HAP-1 (cell line): ENCODE results near the gene MEGF6.
"Not testable (repeated sequence)": the region's sequence is repeated elsewhere in the genome, so short reads cannot be mapped to it uniquely, and the experiment has no call there.

ENCODE experiments used
- DNase-seq, 2 experiments: peaks; one replicate each; pipeline ENCODE4 v3.0.0-alpha.2; 2016 to 2020; ENCODE audit warnings: low spot score in 2 of 2
- H3K27me3 ChIP-seq: fragments of 250-450 bp; sonication (Bioruptor Pico); 2 replicates; pipeline ENCODE4 v1.5.1; 2020; ENCODE audit warnings: low read depth, mild to moderate bottlenecking, moderate library complexity
- H3K36me3 ChIP-seq: fragments of 250-450 bp; sonication (Bioruptor Pico); replicated peaks from 2 replicates; pipeline ENCODE4 v1.5.1; 2020; ENCODE audit warnings: mild to moderate bottlenecking
- H3K4me1 ChIP-seq: fragments of 250-450 bp; sonication (Bioruptor Pico); 2 replicates; pipeline ENCODE4 v1.5.1; 2020; ENCODE audit warnings: mild to moderate bottlenecking
- H3K4me3 ChIP-seq: fragments of 250-450 bp; sonication (Bioruptor Pico); 2 replicates; pipeline ENCODE4 v1.5.1; 2020; ENCODE audit warnings: mild to moderate bottlenecking, moderate library complexity
- H3K9me3 ChIP-seq: fragments of 250-450 bp; sonication (Bioruptor Pico); 2 replicates; pipeline ENCODE4 v1.5.1; 2020; ENCODE audit warnings: mild to moderate bottlenecking, moderate library complexity
- in situ Hi-C: fragments of 300-500 bp; cut with MboI; formaldehyde crosslinking; loops from 3 replicates; pipeline ENCODE4 v1.14.3; 2020; ENCODE audit warnings: low sequenced_read_pairs, inconsistent platforms, mixed read lengths

Gene MEGF6

DNA sequence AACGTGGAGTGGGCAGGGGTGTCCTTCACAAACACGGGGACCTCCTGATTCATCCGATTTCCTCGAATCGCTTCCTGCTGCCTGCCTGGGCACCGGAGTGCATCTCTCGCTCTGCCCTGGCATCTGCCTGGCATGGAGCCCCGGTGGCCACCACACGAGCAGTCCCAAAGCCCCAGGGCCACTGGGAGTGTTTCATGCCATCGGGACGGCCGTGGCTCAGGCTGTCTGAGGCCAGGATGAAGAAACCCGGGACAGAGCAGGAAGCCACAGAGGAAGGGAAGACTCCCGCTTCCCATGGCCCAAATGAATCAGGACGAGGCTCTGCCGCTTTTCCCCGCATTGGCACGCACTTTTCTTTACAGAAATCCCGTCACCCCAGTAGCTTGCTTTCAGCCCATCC lies 32.4 kb downstream of the MEGF6 start:
- H3K9me3 ChIP-seq = no peaks in the 10 kb centered on the region
- H3K36me3 ChIP-seq = no peaks in the 10 kb centered on the region
- H3K27me3 ChIP-seq = no peaks in the 10 kb centered on the region
- H3K4me3 ChIP-seq = no peak overlapping the region
- in situ Hi-C loops = no loop called here
- H3K4me1 ChIP-seq = no peaks in the 10 kb centered on the region
- DNase-seq = no peak

DNA sequence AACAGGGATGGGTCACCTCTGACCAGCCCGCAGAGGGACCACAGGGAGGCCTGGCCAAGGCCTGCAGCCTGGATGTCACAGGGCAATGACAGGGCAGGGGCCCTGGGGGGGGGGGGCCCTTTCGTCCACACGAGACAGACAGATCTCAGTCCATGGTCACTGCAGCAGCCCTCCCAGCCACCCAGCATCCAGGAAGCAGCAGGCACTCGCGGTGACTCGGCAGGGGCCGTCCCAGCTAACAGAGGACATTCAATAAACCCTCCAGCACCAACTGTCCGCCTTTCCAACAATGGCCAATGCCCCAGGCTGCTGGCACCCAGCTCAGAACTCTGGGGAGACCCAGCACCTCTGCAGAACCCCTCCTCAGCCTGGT lies 32.9 kb downstream of the MEGF6 start:
- no peak for DNase-seq
- in situ Hi-C loops = no loop called here
- Histone ChIP-seq H3K36me3 (no peaks in the 10 kb centered on the region), H3K9me3 (no peaks in the 10 kb centered on the region), H3K4me1 (no peaks in the 10 kb centered on the region), H3K27me3 (no peaks in the 10 kb centered on the region), H3K4me3 (no peak overlapping the region)

- in situ Hi-C loops = no loop called here
- no peak for DNase-seq
- no peaks in the 10 kb centered on the region for H3K36me3 ChIP-seq
- H3K27me3 ChIP-seq = no peaks in the 10 kb centered on the region
- H3K9me3 ChIP-seq = no peaks in the 10 kb centered on the region
- no peaks in the 10 kb centered on the region for H3K4me1 ChIP-seq
- no peak overlapping the region for H3K4me3 ChIP-seq
These were observed 33.4 kb downstream of the MEGF6 start for GRCh38 chr1:3577711-3578432.

GRCh38 chr1:3577300-3577699 lies 34.0 kb downstream of the MEGF6 start:
- H3K9me3 ChIP-seq = no peaks in the 10 kb centered on the region
- no peak overlapping the region for H3K4me3 ChIP-seq
- DNase-seq = no peak
- in situ Hi-C loops = no loop called here
- H3K36me3 ChIP-seq = no peaks in the 10 kb centered on the region
- no peaks in the 10 kb centered on the region for H3K4me1 ChIP-seq
- no peaks in the 10 kb centered on the region for H3K27me3 ChIP-seq

GRCh38 chr1:3575993-3576392 lies 35.3 kb downstream of the MEGF6 start:
- Histone ChIP-seq H3K36me3 (no peaks in the 10 kb centered on the region), H3K4me1 (no peaks in the 10 kb centered on the region), H3K4me3 (no peak overlapping the region), H3K27me3 (no peaks in the 10 kb centered on the region), H3K9me3 (no peaks in the 10 kb centered on the region)
- in situ Hi-C loops = no loop called here
- no peak for DNase-seq

- not testable (repeated sequence) for H3K36me3 ChIP-seq
These were observed 35.8 kb downstream of the MEGF6 start for GRCh38 chr1:3575515-3575914.

DNA sequence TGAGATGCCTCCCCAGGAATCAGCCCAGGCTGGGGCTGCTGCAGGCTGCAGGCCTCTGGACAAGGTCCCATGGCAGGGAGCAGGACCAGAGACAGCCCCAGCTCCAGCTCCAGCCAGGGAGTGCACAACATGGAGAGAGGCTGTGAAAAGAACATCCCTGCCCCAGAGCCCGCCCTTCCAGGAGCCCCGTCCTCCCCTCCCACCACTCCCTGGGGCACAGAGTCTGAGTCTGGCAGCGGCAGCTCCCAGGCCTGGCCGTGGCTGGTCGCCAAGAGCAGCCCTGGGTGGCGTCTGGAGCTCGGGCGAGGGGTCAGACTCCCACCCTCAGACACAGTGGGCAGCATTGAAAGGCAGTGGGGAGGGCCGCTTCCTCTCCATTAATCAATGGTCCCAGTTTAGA lies 37.8 kb downstream of the MEGF6 start:
- DNase-seq = no peak
- Histone ChIP-seq H3K4me1 (no peaks in the 10 kb centered on the region), H3K36me3 (no peaks in the 10 kb centered on the region), H3K9me3 (no peaks in the 10 kb centered on the region), H3K4me3 (no peak overlapping the region), H3K27me3 (no peaks in the 10 kb centered on the region)
- in situ Hi-C loops = no loop called here

More at GRCh38 chr1:3575515-3575914, 35.8 kb downstream of the MEGF6 start:
- H3K27me3 ChIP-seq, DNase-seq, H3K9me3 ChIP-seq, H3K4me3 ChIP-seq, H3K4me1 ChIP-seq, in situ Hi-C loops: not testable (repeated sequence)

DNA sequence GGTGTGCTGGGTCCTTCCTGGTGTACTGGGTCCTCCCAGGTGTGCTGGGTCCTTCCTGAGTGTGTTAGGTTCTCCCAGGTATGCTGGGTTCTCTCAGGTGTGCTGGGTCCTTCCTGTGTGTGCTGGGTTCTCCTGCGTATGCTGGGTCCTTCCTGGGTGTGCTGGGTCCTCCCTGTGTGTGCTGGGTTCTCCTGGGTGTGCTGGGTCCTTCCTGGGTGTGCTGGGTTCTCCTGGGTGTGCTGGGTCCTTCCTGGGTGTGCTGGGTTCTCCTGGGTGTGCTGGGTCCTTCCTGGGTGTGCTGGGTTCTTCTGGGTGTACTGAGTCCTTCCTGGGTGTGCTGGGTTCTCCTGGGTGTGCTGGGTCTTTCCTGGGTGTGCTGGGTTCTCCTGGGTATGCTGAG lies 38.7 kb downstream of the MEGF6 start:
- in situ Hi-C loops, H3K9me3 ChIP-seq, H3K36me3 ChIP-seq, DNase-seq, H3K4me1 ChIP-seq, H3K4me3 ChIP-seq, H3K27me3 ChIP-seq: not testable (repeated sequence)

- Histone ChIP-seq H3K4me1 (no peaks in the 10 kb centered on the region), H3K9me3 (no peaks in the 10 kb centered on the region), H3K27me3 (no peaks in the 10 kb centered on the region), H3K36me3 (no peaks in the 10 kb centered on the region), H3K4me3 (no peak overlapping the region)
- in situ Hi-C loops = no loop called here
- no peak for DNase-seq
These were observed 40.0 kb downstream of the MEGF6 start for GRCh38 chr1:3571263-3571662.

DNA sequence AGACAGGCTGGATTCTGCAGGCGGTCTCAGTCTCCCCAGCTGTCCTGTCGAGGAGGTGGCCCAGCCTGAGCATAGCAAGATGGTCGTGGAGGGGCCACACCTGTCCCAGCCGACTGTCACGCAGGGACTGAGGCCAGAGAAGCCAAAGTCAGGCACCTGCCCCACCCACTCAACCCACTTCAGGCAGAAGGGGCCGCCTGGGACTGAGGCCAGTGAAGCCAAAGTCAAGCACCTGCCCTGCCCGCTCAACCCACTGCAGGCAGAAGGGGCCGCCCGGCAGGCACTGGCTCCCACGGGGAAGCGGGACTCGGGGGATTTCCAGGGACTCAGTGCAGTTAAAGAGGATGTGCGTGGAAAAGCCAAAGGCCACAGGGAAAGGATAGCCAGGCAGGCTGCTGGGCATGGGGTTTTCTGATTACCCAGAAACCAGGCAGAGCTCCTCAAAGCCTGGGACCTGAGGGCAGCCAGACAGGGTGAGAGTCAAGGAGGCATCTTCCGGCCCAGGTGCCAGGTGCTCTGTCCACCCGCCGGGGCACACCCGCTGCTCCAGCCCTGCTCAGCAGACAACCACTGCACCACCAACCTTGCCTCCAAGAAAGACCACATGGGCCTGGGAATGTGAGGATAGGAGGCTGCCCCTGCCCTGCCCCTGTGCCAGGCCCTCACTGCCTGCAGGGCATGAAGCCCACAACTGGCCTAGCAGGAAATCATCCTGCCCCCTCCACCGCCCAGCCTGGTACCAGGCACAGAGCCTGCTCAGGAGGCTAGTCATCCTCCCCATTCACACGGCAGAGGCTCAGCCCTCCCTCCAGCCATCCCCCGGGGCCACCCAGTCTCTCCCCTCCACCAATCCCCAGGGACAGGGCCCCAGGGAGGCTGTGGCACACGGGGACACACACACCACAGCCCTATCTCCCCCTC lies 41.0 kb downstream of the MEGF6 start:
- Histone ChIP-seq H3K9me3 (no peaks in the 10 kb centered on the region), H3K4me1 (no peaks in the 10 kb centered on the region), H3K4me3 (no peak overlapping the region), H3K27me3 (no peaks in the 10 kb centered on the region), H3K36me3 (no peaks in the 10 kb centered on the region)
- in situ Hi-C loops = no loop called here
- DNase-seq = no peak

GRCh38 chr1:3569436-3569835 lies 41.9 kb downstream of the MEGF6 start:
- no peaks in the 10 kb centered on the region for H3K9me3 ChIP-seq
- in situ Hi-C loops = loop anchor here (5.0 kb wide), 1 partner anchor 53 kb away; no protein-coding TSS in a partner anchor
- no peak overlapping the region for H3K4me3 ChIP-seq
- no peaks in the 10 kb centered on the region for H3K36me3 ChIP-seq
- no peaks in the 10 kb centered on the region for H3K27me3 ChIP-seq
- H3K4me1 ChIP-seq = no peaks in the 10 kb centered on the region
- no peak for DNase-seq

- Histone ChIP-seq H3K4me1 (no peaks in the 10 kb centered on the region), H3K27me3 (no peaks in the 10 kb centered on the region), H3K9me3 (no peaks in the 10 kb centered on the region), H3K36me3 (no peaks in the 10 kb centered on the region), H3K4me3 (no peak overlapping the region)
- DNase-seq = no peak
- in situ Hi-C loops = loop anchor here (5.0 kb wide), 1 partner anchor 53 kb away; no protein-coding TSS in a partner anchor
These were observed 42.4 kb downstream of the MEGF6 start for GRCh38 chr1:3568815-3569435.

DNA sequence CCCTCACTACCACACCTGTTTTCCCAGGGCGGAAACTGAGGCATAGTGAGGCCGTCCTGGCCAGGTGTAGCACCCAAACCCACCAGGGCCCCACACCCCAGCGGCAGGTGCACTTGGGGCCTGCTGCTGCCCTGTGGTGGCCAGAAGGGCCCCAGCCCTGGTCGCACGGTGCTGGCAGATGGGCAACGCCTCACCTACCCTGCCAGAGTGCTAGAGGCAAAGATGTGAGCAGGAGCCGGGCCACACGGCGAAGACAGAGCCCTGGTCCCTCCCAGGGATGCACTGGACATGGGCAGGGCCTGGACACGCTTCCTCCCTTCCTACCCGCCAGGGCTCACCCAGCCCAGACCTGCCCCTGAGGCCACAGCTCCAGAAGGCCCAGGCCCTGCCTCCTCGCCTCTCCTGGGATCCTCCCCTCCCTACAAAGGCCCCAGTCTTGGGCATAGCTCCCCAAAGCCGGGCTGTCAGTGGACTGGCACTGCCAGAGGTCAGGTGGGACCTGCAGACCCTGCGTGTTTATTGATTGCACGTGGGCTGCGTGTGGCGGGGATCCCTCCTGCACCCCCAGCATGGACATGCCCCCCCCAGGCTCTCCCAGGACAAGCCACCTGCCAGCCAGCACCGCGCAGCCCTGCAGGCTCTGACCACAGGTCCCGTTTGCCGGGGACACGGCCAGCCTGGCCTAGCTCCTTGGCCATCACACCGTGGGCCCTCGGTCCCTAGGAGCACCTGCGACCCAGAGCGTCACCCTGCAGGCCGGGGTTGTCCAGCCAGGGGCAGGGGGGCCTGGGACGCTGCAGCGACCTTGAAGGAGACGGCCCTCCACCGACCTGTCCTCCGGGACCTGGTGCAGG lies 44.1 kb downstream of the MEGF6 start:
- DNase-seq = no peak
- no peaks in the 10 kb centered on the region for H3K4me1 ChIP-seq
- no peak overlapping the region for H3K4me3 ChIP-seq
- in situ Hi-C loops = loop anchor here (5.0 kb wide), 1 partner anchor 55 kb away; no protein-coding TSS in a partner anchor
- H3K27me3 ChIP-seq = no peaks in the 10 kb centered on the region
- no peaks in the 10 kb centered on the region for H3K9me3 ChIP-seq
- no peaks in the 10 kb centered on the region for H3K36me3 ChIP-seq
